ENCODE measurements around the gene ARHGAP4.

The ARHGAP4 gene

DNA sequence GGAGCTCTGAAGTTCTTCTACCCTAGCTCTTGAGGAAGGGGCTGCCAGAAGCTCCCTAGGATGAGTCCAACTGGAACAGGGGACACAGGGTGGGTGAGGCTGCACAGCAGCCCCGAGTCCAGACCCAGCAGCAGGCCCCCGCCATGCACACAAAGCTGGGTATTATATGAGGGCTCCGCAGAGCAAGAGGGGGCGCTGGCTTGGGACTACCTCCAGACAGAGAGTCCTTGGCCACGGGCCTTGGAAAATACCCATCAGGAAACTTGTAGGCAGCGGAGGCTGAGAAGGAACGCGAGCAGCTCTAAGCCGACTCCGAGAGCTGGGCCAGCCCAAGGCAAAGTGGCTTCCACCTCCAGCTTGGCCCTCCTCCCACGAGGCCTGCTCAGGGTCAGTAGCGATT is 37.5 kb upstream of the ARHGAP4 start:
- DNase-seq (ENCODE audit: low read depth in 2 of 2) = no peak

DNA sequence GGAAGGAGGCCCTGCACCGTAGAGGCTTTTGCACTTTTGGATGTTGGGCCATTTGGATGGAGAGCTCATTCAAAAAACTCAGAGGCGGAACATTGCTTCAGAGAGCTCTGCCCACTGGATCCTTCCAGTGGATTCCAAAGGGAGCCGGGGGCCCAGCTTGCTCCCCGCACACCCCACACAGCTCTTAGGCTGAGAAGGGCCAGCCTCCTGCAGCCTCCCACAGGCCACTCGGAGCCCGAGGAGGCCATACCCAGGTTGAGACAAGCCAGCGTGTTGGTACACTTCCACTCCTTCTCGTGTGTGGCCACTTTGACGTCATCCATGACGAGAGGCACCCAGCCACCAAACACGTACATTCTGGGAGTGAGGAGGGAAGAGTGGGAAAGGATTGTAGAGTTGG is 35.2 kb upstream of the ARHGAP4 start:
- DNase-seq (ENCODE audit: low read depth in 2 of 2) = no peak

DNA sequence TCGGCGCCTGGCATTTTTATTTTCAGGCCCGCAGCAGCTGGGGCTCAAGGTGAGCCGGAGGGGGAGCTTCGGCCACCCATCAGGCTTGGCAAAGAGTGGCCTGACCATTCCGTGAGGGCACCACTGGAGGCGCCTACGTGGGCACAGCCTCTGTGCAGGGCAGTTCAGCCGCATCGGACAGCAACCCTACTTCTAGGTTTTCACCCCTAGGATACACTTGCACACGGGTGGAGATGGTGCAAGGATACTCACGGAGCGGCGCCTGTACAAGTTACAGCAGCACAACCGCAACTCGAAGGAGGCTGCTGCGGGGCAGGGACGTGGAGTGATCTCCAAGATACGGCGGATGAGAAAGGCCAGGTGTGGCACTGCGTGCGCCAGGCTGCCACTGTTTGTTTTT is 34.7 kb upstream of the ARHGAP4 start:
- DNase-seq (ENCODE audit: low read depth in 2 of 2) = no peak

DNA sequence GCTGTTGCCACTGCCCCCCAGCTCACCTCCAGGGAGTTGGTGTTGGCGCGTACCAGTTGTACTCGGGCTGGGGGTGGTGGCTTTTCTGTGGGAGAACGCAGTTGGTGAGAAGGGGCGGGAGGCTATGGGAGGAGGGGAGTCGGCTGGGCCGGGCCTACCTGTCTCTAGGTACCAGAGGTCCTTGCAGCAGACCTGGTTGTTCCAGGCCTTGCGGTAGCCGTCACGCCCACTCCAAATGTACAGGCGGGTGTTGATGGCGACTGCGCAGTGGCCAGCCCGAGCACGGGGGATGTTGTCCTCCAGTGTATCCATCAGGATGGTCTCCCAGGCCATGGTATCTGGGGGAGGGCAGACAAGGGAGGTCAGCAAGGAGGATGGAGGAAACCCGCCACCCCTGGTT is 34.0 kb upstream of the ARHGAP4 start:
- DNase-seq (ENCODE audit: low read depth in 2 of 2) = no peak

DNA sequence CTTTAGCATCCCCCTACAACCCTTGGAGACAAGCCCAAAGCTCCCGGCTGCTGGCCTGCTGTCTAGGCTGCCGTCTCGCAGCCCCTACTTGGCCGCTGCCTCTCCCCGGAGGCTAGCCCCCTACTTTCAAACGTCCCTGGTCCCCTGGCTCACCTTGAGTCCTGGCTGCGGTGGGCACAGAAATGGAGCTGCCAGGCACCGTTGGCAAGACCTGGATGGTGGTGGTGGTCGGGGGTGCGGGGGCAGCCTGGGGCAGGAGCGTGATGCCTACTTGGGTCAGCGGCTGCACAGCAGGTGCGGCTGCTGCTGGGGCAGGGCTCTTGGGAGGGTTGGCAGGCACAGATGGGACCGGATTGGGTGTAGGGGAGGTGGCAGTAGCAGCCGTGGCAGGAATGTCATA is 33.6 kb upstream of the ARHGAP4 start:
- no peak for DNase-seq (ENCODE audit: low read depth in 2 of 2)

DNA sequence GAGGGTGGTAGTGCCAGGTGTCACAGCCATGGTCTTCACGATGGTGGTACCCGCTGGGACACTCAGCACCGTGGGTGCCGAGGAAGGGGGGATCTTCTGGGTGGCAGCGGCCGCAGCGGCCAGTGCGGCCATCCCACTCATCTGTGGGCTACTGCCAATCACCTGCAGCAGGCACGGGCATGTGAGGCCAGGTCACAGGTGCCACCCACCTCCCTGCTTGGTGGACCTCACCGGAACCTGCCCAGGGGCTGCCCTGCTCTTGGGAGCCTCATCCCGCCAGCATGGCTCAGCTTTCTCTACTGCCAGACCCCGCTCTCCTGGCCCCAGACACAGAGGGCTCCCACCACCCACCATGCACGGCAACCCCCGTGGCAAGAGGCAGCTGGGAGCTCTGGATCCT is 32.5 kb upstream of the ARHGAP4 start:
- DNase-seq (ENCODE audit: low read depth in 2 of 2) = no peak

DNA sequence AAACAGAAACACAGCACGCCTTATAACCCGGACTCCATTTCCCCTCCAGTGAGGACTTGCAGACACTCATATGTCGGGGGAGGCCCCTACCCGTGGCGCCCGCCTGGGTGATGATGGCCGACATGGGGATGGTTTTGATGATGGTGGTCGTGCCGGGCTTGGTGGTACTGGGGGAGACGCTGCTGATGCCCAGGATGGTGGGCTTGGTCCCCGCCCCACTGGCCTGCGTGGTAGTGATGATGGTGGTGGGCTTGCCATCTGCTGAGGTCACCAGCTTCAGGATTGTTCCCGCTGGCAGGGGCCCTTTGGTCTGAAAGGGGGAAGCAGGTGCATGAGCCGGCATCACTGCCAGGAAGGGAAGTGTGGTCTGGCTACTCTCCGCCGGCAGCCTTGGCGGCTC is 31.2 kb upstream of the ARHGAP4 start:
- no peak for DNase-seq (ENCODE audit: low read depth in 2 of 2)

DNA sequence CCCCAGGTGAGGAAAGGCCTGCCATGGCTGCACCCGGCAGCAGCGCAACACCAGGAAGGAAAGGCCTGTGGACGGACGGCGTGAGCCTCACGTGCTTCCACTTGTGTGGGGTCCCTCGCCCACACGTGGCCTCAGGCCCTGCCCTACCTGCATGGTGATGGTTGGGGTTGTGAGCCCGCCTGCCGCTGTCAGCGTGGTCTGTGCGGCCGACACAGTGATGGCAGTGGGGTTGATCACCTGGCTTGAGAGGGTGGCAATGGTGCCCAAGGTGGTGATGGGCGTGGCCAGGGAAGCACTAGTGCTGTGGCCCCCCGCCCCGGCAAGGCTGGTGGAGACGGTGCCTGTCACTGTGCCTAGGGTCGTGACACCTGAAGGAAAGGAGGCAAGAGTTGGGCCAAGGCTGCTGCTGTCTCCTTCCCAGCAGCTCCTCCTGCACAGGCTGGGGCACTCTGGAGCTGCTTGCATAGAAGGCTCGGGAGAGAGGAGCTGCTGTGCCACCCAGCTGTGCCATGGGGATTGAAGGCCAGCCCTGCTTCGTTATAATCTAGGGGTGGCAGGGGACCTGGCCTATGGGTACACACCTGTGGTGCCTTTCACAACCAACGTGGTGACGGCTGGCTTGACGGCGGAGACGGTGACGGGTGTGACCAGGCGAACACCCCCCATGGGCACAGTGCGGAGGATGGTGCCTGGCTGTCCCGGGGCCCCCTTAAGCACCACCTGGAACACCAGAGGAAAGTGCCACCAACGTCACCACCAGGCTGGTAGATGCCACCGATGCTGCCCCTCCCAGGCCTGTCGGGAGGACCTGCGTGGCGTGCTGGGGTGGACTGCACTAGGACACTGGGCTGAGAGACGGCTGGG is 30.2 kb upstream of the ARHGAP4 start:
- no peak for DNase-seq (ENCODE audit: low read depth in 2 of 2)

DNA sequence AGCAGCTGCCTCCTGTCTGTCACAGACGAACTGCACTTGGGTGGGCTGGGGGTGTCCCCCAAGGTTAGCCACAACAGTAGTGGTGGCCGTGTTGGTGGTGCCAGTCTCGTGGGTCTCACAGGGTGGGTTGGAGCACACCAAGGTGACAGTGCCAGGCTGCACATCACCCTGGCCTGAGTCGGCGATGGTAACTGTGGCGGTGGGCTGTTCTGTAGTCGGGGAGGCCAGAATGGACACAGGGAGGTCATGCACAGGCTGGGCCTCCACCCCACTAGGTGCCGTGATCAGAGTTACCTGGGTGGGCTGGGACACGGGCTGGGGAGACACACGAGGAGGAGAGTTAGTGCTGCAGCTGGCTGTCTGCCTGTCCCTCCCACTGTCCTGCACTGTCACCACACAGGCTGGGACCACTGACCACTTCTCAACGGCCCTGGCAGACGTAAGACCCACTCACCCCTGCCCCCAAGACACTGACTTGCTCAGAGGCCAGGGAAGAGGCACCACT is 29.2 kb upstream of the ARHGAP4 start:
- no peak for DNase-seq (ENCODE audit: low read depth in 2 of 2)

DNA sequence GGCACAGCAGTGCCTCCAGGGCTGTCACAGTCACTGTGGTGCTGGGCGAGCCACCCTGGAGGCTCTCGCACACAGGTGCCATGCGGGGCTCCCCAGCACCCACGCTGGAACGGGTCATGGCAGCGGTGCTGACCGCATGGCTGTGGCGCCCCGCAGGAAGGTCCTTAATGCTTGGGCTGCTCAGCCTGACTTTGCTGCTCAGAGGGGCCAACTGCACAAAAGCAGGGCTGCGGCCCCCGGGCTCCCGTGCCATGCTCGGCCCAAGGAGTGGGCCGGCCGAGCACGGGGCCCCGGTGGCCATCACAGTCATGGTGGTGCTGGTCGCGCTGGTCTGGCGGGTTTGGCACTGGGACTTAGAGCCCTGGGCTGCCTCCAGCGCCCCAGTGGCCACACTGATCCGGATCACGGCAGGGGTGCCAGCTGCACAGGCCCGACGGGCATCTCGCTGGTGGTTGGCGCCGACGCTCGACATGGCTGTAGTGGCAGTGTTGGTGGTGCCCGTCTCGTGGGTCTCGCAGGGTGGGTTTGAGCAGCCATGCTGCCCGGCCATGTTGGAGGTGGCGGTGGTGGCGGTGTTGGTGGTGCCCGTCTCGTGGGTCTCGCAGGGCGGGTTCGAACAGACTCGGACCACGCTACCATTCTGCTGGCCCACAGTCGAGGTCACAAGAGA is 28.6 kb upstream of the ARHGAP4 start:
- DNase-seq (ENCODE audit: low read depth in 2 of 2) = no peak

DNA sequence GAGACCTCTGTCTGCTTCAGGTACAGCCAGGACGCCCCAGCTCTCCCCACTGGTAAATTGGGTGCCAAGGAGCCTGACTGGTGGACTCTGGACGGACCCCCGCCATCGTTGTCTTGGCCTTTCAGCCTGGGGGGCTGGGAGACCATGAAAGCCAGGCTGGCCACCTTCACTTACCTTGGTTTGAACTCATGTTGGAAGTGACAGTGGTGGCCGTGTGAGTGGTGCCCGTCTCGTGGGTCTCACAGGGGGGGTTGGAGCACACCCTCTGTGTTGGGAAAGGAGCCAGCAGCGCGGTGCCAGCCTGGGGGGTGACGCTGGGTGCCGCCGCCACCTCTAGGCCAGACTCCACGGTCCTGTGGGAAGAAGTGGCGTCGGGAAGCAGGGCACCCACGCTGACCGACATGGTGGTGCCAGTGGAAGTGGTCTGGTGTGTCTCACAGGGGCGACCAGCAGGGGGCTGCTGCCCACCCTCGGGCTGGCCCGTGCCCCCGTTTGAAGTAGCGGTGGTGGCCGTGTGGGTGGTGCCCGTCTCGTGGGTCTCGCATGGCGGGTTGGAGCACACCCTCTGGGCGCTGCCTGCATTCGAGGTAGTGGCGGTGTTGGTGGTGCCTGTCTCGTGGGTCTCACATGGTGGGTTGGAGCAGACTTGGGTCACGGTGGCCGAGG is 28.0 kb upstream of the ARHGAP4 start:
- no peak for DNase-seq (ENCODE audit: low read depth in 2 of 2)

DNA sequence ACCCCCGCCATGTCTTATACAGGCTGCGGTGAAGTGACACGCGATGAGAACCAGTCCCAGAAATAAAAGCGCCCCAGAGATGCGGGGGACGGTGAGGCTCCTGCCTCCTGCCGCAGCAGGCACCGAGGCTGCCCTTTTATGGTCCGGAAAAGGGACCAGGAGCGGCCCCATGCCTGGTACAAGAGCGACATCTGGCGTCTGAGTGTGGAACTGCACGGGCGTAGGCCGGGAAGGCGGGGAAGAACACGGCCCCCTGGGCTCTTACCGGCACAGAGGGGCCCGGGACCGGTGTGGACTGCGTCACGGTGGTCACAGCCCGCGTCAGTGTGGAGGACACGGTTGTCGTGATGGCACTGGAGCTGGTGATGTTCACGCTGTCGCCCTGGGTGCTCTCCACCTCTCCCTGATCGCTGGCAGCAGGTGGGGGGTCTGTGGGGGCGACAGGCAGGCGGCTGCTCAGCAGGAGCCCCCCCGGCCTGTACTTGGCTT is 27.3 kb upstream of the ARHGAP4 start:
- DNase-seq (ENCODE audit: low read depth in 2 of 2) = peak; percentile 58 to 71

DNA sequence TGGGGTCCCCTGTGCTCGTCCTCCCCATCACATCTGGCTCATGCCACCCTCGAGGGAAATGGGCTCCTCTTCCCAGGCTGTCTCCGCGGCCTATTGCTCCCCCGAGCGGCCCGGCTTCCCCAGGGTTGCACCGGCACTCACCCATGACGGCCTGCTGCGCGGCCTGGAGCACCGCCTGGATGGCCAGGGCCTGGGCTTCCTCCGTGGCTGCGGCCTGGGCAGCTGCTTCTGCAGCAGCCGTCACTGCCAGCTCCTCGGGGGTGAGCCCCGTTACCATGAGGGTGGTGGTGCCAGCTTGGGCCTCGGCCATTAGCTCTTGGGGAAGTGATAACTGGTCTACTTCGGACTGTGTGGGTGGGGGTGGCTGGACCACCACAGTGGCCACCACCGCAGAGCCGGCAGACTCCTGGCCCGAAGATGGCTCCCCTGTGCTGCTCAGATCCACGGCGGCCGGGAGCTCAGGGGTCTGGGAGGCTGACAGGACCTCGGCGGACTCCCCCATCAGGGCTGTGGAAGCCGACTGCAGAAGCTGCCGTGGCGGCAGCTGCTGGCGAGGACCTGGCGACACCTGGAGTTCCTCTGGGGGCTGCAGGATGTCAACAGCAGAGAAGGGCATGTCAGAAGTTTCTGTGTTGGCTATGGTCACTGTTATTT is 26.4 kb upstream of the ARHGAP4 start:
- no peak for DNase-seq (ENCODE audit: low read depth in 2 of 2)

DNA sequence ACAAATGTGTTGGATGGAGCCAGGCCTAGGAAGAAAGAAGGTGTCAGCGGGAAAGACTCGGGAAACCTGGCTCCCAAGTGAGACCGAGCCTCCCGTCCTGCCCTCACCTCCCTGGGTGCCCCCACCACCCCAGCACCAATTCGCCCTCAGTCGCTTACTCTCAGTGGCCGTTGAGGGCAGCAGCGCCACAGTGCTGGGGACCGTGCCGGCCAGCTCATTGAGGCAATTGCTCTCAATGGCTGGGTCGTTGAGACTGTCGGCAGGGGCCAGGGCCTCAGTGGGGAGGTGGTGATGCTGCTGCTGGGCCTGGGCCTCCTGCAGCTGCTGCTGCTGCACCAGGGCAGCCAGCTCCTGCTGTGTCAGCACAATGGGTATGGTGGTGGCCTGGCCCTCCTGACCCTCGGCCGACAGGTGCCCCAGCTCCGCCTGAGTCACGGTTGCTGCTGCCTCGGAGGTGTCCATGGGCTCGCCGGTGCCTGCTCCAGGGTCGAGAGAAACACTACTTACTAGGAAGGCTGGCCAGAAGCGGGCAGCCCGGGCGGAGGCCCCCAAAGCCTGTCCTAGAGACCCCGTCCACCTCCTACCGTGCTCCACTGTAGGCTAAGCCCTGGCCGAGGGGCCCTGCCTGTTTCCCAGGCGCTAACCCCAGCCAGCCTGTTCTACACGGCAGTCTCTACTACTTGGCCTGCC is 25.8 kb upstream of the ARHGAP4 start:
- DNase-seq (ENCODE audit: low read depth in 2 of 2) = no peak

DNA sequence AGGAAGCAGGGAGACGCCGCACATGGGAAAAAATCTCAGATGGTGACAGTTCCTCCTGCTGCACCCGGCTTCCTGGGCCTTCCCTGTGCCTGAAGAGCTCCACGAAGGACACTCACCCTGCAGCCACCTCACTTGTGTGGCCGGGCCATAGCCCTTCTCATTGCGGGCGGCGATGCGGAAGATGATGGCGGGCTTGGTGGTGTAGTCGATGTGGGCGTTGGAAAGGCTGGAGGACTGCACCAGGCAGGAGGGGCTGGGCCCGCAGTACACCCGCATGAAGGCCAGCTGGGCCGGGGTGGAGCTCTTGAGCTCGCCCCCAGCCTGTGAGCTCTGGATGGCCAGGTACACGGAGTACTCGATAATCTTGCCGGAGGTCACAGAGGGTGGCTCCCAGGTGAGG is 24.1 kb upstream of the ARHGAP4 start:
- no peak for DNase-seq (ENCODE audit: low read depth in 2 of 2)

DNA sequence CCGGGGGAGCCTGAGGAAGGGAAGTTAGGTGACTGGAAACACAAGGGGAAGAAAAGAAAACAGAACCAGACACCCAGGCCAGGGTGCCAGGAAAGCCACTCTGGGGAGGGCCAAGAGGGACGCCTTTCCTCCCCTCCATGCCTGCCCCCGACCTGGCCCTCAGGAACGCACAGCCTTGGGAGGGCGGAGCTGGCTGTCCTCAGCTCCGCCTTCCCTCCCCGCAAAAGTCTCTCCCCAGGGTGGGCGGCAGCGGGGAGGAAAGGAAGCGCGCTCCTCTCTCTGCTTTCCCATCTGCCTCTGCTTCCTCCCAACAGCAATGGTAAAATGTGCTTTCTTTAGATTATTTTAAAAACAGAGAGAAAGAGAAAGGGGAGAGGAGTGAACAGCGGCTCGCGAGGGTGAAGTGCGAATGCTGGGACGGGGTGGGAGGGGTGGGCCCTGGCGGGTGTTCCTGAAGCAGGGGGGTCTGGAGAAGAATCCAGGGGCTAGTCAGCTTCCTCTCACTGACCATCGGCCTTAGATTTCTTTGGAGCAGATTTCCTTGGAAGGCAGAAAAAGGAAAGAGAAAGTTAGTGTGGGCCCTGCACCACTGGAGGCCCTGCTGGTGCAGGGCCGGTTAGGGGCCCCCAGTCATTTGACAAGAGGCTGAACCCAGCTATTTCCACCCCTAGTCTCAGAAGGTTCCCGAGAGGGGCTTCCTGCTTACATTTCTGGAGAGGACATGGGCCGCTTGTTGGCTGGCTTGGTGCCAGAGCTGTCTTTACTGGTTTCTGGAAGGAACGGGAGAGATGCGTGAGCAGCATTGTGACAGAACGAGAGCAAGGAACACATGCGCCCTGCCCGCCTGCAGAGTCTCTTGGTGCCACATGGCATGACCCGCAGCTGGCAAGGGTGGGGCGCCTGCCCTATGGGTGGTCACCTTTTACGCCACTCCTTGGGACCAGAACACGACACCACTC is 23.1 kb upstream of the ARHGAP4 start:
- no peak for DNase-seq (ENCODE audit: low read depth in 2 of 2)

DNA sequence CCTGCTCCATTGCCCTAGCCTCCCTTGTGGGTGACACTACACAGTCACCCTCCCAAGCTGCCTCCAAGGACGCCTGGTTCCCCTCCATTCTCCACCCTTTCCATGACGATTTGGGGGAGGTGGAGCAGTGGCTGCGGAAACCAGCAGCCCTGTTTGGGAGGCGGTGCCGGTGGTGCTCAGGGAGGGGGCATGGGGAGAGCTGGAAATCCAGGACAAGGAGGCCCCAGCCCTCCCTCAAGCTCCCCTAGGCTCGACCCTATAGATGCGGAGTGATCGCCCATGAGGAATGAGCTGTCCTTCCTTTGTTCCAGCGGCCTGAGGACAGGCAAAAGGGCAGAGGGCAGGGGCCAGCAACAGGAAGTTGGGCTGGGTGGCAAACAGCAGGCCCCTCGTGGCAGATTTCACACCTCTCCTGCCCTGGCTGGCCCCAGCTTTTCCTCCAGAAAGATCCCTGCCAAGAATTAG is 22.0 kb upstream of the ARHGAP4 start:
- no peak for DNase-seq (ENCODE audit: low read depth in 2 of 2)

DNA sequence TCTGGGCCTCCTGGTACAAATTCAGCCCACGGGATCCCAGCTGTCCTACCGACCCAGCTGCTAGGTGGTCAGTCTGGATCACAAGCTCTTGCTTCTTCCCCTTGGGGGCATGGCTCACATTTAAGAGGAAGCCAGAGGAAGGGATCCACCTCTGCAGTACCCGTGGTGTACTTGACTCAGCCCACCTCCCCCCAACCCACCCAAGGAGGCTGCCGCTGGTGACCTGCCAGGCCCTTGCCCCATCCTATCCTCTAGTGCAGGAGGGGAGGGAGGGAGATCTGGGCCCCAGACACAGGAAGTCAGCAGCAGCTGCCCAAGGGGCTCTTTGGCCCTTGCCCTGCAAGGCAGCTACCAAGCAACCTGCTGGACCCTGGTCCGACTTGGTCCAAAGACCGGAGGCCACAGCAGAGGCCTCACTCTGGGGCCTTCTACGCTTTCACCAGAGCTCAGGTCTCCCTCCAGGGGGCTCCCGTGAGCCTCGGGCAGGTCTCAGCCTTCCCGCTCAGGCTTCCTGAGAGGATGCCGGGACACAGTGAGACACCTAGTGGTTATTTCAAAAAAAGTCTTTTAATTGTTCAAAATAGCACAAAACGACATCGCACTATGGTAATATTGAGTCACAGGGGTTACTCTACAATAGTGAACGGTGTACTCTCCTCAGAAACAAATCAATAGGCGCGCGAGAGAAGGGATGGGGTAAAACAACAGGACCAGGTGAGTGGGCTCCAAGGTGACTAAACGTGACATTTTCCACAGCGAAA is 21.1 kb upstream of the ARHGAP4 start:
- peak in 1 of 2 donors; percentile 72 for DNase-seq (ENCODE audit: low read depth in 2 of 2)
